GM12873 (cell line): ENCODE data around the gene DUSP8.

ENCODE experiments used
- TF ChIP-seq, protein P1 (sequence below): IDR thresholded peaks from 2 replicates; pipeline ENCODE4 v1.5.1; 2012; ENCODE audit warnings: low read depth, mild to moderate bottlenecking, moderate library complexity, low read length, control low read depth; ENCODE audit not compliant: insufficient read depth; ENCODE audit errors: missing control alignments

The DUSP8 gene

DNA sequence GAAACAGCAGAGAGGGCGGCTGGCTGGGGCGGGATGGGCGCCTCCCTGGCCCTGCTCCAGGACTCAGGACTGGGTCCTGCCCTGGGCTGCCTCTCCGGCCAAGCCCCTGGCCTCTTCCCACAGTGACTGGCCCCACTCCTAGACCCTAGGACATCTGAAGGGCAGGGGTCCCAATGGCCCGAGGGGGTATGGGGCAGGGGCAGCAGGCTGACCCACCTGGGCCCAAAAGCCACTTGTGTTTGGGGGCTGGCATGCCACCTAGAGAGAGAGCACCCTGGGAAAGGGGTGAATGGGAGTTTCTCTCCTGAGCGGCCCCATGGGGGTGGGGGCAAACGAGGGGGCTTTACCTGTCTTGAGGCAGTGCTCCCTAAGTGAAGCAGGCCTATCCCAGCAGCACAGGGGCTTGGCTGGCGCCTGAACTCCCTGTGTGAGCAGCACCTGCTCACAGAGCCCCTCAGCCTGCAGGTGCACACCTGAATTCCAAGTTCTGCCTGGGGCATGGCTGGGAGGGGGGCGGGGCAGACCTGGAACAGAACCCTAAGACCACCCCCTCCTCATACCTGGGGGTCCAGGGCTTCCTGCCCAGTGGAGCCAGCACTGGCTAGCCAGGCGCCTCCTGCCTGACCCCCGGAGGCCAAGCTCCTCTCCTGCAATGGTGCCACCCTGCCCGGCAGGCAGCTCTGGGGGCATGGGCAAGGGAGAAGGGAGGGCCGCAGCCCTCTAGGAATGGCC is 16.9 kb downstream of the DUSP8 start:
- TF ChIP-seq, protein P1, sequence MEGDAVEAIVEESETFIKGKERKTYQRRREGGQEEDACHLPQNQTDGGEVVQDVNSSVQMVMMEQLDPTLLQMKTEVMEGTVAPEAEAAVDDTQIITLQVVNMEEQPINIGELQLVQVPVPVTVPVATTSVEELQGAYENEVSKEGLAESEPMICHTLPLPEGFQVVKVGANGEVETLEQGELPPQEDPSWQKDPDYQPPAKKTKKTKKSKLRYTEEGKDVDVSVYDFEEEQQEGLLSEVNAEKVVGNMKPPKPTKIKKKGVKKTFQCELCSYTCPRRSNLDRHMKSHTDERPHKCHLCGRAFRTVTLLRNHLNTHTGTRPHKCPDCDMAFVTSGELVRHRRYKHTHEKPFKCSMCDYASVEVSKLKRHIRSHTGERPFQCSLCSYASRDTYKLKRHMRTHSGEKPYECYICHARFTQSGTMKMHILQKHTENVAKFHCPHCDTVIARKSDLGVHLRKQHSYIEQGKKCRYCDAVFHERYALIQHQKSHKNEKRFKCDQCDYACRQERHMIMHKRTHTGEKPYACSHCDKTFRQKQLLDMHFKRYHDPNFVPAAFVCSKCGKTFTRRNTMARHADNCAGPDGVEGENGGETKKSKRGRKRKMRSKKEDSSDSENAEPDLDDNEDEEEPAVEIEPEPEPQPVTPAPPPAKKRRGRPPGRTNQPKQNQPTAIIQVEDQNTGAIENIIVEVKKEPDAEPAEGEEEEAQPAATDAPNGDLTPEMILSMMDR = no peak

DNA sequence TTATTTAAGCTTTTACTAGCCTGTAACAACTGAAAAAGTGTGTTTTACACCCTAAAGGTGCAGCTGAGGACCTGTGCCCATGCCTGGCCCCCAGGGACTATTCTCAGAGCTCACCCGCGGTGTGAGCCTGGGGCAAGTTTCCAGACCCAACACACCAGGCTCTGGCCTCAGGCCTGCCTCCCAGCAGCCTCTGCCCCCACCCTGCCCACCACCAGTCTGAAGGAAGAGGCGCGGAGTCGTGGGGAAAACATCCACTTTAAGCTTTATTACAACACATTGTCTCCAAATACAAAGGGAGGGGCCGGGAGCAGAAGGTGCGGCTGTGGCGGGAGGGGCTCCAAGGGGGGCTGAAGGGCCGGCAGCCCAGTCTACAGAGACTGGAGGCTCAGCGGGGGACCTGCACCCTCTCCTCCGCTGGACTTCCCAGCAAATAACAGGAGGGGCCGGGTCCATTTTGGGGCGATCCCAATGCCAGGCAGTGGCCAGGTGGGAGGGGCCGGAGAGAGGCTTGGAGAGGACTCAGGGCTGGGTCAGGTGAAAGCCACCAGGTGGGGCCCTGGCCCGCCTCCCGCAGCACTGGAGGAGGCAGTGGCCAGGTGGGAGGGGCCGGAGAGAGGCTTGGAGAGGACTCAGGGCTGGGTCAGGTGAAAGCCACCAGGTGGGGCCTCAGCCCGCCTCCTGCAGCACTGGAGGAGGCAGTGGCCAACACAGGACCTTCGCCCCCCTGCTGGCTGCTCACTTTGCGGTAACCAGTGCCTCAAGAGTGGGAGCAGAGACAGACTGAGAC is 18.1 kb downstream of the DUSP8 start:
- TF ChIP-seq, protein P1 = no peak

DNA sequence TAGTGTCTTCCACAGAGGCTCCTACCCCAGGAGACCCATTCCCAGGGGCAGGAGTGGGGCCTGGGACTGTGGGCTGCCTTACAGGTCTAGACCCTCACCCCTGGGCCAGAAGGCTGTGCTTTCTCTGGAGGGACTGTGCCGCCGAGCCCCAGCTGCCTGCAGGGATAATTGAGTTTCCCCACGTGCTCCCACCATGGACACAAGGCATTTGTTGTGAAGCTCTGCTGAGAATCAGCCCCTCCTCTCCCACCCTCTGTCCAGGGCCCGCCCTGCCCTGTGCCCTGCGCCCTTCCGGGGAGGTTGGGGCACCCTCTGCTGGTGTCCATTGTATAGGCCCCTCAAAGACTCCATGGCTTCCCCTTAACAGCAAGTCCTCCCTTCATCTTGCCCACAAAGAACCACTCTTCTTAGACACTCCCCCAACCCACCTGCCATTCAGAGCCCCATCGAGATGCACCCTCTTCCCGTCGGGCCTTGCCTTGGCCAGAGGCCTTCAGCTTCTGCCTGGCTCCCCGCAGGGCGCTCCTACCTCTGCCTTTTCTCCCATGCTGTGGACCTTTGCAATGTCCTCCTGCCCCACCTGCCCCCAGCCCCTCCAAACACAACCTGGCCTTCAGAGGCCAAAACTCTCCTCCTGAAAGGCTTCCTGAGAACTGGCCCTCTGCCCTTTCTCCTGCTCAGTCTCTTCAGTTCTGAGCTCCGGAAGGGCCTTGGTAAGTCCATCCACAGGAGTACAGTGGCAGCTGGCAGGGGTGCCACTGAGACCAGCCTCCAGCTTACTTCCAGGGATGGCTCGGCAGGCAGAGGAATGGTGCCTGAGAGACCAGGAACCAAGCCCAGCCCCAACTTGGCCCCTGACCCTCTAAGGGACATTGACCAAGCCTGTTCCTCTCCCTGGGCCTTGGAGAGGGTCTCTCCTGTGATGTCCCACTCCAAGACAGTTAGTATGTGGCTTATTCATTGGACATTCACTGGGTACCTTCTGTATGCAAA is 22.4 kb downstream of the DUSP8 start:
- TF ChIP-seq, protein P1 = peak; percentile 13

DNA sequence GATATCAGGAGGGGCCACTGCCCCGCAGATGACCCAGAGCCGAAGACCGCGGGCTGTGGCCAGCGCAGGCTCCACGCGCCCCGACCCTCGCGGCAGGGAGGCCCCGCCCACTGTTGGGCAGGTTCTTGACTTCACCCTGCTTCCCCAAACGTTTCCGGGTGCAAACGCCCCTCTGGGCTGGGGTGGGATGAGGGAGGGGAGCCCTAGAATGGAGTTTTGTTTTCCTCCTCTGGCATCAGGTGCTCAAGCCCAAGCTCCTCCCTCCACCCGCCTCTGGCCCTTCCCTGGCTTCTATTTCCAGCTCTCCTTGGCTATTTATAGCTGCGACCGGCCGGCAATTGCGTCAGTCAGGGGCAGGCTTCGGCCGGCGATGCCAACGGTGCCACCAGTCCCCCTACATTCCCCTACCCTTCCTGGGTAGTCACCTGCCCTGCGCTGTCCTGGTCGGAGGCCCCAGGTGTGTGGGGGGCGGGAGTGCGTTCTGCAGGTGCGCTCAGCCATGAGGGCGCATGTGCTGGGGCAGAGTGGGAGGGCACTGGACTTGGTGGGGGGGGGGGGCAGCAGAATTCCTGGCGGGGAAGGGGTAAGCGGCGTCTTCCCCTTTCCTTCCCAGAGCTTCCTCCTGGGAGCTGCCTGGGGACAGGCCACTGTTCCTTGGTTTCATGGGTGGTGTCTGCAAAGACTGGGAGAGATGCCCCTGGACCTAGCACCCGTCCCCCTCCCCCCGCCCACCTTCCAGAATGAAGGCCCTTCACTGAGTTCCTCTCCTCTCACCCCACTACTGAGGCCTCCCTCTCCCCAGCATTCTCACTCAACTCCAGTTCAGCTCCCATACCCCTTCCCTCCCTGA is 23.6 kb downstream of the DUSP8 start:
- TF ChIP-seq, protein P1 = no peak

DNA sequence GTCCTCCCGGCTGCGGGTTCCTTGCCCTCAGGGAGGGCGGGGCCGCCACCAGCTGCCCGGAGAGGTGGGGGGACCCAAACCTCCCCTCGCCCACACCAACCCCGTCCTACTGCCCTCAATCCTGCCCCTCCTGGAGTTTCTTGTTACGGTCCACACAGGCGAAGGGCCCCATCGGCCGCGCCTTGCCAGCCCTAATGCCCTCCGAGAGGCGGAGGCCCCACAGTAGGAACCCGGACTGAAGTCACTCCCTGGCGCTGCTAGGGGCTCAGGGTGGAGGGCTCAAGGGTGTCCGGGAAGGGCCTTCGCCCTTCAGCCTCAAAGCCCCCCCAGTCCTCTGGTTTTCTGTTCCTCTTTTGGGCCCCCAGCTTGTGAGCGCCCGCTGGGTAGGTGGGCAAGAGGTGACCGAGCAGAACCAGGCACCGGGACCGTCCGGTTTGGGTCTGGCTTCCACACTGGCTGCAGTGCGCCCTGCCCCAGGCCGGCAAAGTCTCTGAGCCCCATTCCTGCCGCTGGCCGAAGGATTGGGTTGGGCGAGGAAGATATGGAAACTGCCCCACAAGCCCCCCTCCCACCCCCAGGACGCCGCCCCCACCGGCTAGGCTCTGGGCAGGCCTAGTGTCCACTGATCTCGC is 24.5 kb downstream of the DUSP8 start:
- TF ChIP-seq, protein P1 = no peak

DNA sequence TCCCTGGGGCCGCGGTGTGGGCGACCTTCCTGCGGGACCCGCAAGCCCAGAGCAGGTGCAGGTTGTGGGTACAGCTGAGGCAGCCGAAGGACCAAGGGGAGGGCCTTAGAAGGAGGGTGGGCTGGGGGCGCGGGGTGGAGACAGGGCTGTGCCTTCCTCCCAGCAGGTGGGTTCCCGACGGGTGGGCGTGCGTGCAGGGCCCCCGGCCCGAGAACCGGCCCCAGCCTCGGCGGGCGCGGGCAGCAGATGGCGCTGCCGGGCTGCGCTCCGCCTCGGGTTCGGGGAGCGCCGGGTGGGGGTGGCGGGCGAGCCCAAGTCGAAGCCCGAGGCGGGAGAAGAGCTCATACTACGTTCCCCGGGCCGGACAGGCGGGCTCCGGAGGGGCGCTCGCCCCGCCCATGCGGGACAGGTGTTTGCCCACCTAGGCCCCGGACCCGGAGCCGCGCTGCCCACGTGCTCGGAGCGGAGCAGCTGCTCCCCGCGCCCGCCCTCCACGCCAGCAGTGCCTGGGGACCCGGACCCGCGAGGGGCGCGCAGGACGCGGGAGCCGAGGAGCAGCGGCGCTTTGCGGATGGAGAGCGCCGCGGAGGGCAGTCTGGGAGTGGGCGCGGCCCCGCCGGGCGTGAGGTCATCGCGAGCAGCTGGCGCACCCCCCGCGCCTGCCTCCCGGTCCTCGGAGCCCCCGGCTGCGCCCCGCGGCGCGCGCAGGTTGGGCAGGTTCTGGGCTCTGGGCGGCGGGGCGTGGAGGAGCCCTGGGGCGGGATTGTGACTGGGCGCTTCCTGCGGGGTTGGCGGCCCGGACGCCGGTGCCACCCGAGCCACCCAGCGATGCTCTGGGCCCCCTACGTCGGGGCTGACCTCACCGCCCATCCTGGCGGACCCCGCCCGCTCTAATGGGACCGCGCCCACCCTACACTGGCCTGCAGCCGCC is 25.3 kb downstream of the DUSP8 start:
- TF ChIP-seq, protein P1 = peak; percentile 62
